Endothelial cell of umbilical vein (primary cell): ENCODE measurements around the gene TMEM200B. TPM values are rescaled to one million over a fixed set of nuclear protein-coding genes. Genes with fewer than 3 reads are reported as not detected.
A peak's percentile ranks its signal among the peaks of the same experiment; 100 is the strongest.

Experiments
- BruUV-seq: library from RNA; stranded (reverse); fragments of 400-500 nt; replicated peaks from 2 replicates; lab custom pipeline; 2021; lab: Mats Ljungman, UMichigan
- CTCF ChIA-PET: fragments of 300-600, 350-600 bp; sonication (Branson Sonifier 250); formaldehyde crosslinking; loops from one replicate; lab custom pipeline; 2021; ENCODE audit warnings: antibody characterized with exemption, inconsistent platforms; lab: Charles Lee
- POLR2A ChIA-PET: fragments of 300-600, 350-600 bp; sonication (Branson Sonifier 250); formaldehyde crosslinking; loops from one replicate; lab custom pipeline; 2021; ENCODE audit warnings: antibody characterized with exemption, inconsistent platforms; lab: Charles Lee
- DNase-seq: peaks from one replicate; pipeline ENCODE4 v3.0.0-alpha.2; 2011; ENCODE audit warnings: low read depth, low spot score
- FAIRE-seq: peaks from 2 replicates; lab custom pipeline; 2011; peaks lifted over from hg19 to GRCh38; lab: Jason Lieb, UNC
- H2AFZ ChIP-seq: 2 replicates; pipeline ENCODE4 v1.6.0; 2012; ENCODE audit warnings: low read depth, low read length, control low read depth, inconsistent platforms
- H3K27ac ChIP-seq: 2 replicates; pipeline ENCODE4 v1.5.1; 2011; ENCODE audit warnings: low read depth, mild to moderate bottlenecking, control low read depth, low read length, moderate library complexity; ENCODE audit not compliant: insufficient read depth
- H3K27me3 ChIP-seq, 2 experiments: 2 replicates each; pipeline versions ENCODE4 v1.6.0 to v1.6.1; 2011; ENCODE audit warnings: low read length in 2 of 2, mixed read lengths in 1 of 2; ENCODE audit not compliant: control insufficient read depth in 2 of 2, insufficient read depth in 2 of 2
- H3K36me3 ChIP-seq, 2 experiments: 2 replicates in 1 of 2; 3 replicates in 1 of 2; pipeline ENCODE4 v1.5.1; 2011; ENCODE audit warnings: low read length in 2 of 2, mild to moderate bottlenecking in 1 of 2, moderate library complexity in 1 of 2; ENCODE audit not compliant: control insufficient read depth in 2 of 2, insufficient read depth in 2 of 2; ENCODE audit errors: extremely low read depth in 1 of 2
- H3K4me1 ChIP-seq: 3 replicates; pipeline ENCODE4 v1.5.1; 2011; ENCODE audit warnings: mild to moderate bottlenecking, low read length; ENCODE audit not compliant: control insufficient read depth, insufficient read depth; ENCODE audit errors: extremely low read depth
- H3K4me2 ChIP-seq: 2 replicates; pipeline ENCODE4 v1.6.1; 2011; ENCODE audit warnings: low read length, control low read depth, mixed read lengths; ENCODE audit not compliant: insufficient read depth
- H3K4me3 ChIP-seq, 3 experiments: fragments of 200-600 bp in 1 of 3; sonication (generic), shearing (Covaris generic) in 1 of 3; replicated peaks in 1 of 3; 2 replicates each; pipeline ENCODE4 v1.5.1; 2011 to 2016; ENCODE audit warnings: control low read depth in 3 of 3, low read length in 3 of 3, mild to moderate bottlenecking in 2 of 3, inconsistent platforms in 1 of 3, low read depth in 1 of 3, moderate library complexity in 1 of 3; ENCODE audit not compliant: insufficient read depth in 1 of 3
- H3K79me2 ChIP-seq: 2 replicates; pipeline ENCODE4 v1.6.0; 2012; ENCODE audit warnings: low read length, inconsistent platforms; ENCODE audit not compliant: control insufficient read depth, insufficient read depth
- H3K9ac ChIP-seq: replicated peaks from 2 replicates; pipeline ENCODE3; 2011; ENCODE audit warnings: low read length, control low read depth; ENCODE audit not compliant: insufficient read depth; ENCODE audit errors: extremely low read depth
- H3K9me1 ChIP-seq: replicated peaks from 3 replicates; pipeline ENCODE4 v1.6.0; 2011; ENCODE audit warnings: mild to moderate bottlenecking, low read length; ENCODE audit not compliant: control insufficient read depth, insufficient read depth; ENCODE audit errors: extremely low read depth
- H3K9me3 ChIP-seq: replicated peaks from 2 replicates; pipeline ENCODE4 v1.5.1; 2012; ENCODE audit warnings: low read length, inconsistent platforms; ENCODE audit not compliant: control insufficient read depth, insufficient read depth
- H4K20me1 ChIP-seq: replicated peaks from 2 replicates; pipeline ENCODE3; 2011; ENCODE audit warnings: mild to moderate bottlenecking, low read length; ENCODE audit not compliant: control insufficient read depth, insufficient read depth; ENCODE audit errors: extremely low read depth
- EZH2 ChIP-seq: IDR thresholded peaks from 2 replicates; pipeline ENCODE4 v1.6.1; 2012; ENCODE audit warnings: borderline replicate concordance, low read depth, mild to moderate bottlenecking, moderate library complexity, low read length, inconsistent platforms; ENCODE audit not compliant: severe bottlenecking
- FOS ChIP-seq: IDR thresholded peaks from 2 replicates; pipeline ENCODE4 v1.6.1; 2011; ENCODE audit warnings: mild to moderate bottlenecking, low read length, moderate library complexity, borderline replicate concordance; ENCODE audit not compliant: insufficient read depth
- GATA2 ChIP-seq: IDR thresholded peaks from 2 replicates; pipeline ENCODE4 v1.7.0; 2011; ENCODE audit warnings: low read depth, mild to moderate bottlenecking, moderate library complexity, mixed read lengths, low read length; ENCODE audit not compliant: insufficient read length, insufficient read depth
- JUN ChIP-seq: IDR thresholded peaks from 2 replicates; pipeline ENCODE4 v1.6.1; 2011; ENCODE audit warnings: borderline replicate concordance, low read depth; ENCODE audit not compliant: insufficient read length, insufficient read depth
- MYC ChIP-seq: IDR thresholded peaks from one replicate; pipeline ENCODE4 v1.6.1; 2011; ENCODE audit warnings: mild to moderate bottlenecking, low read depth, low read length
- POLR2A ChIP-seq: IDR thresholded peaks from 2 replicates; pipeline ENCODE4 v1.6.1; 2012; ENCODE audit warnings: low read depth, mild to moderate bottlenecking, control low read depth, low read length
- POLR2AphosphoS5 ChIP-seq: IDR thresholded peaks from 2 replicates; pipeline ENCODE4 v1.6.1; 2012; ENCODE audit warnings: low read depth, mild to moderate bottlenecking, control low read depth, low read length, moderate library complexity; ENCODE audit not compliant: insufficient read depth
- dilution Hi-C: fragments of 300-500 bp; cut with MboI; formaldehyde crosslinking; loops from one replicate; pipeline ENCODE4 v1.15.0; 2019; ENCODE audit warnings: low sequenced_read_pairs; ENCODE audit not compliant: extremely low pct_ligation_motif_present
- intact Hi-C: fragments of 100-400 bp; cut with micrococcal nuclease; formaldehyde crosslinking; loops from one replicate; pipeline ENCODE4 v1.10.0; 2022
- polyA plus RNA-seq, 4 experiments: library from polyadenylated mRNA; depleted of rRNA in 3 of 4; stranded (reverse) in 3 of 4; unstranded in 1 of 4; fragments of >200 nt; gene quantifications; 2 replicates each; pipeline versions ENCODE4 v1.2.1 to v1.2.3, GENCODE V29; 2011 to 2012; ENCODE audit warnings: missing spikeins in 1 of 4
- total RNA-seq: library from RNA; stranded (reverse); gene quantifications from 2 replicates; pipeline ENCODE4 v1.2.3, GENCODE V29; 2021
- TF ChIP-seq, protein P1 (sequence below): IDR thresholded peaks from 2 replicates; pipeline ENCODE4 v1.6.1; 2011; ENCODE audit not compliant: insufficient read depth, insufficient read length

TMEM200B gene
- total and polyA plus RNA-seq, 2 donors (not counting 3 experiments of a cell fraction or from before 2014, with no cell fraction given), result 0.72 to 1.6 TPM

DNA sequence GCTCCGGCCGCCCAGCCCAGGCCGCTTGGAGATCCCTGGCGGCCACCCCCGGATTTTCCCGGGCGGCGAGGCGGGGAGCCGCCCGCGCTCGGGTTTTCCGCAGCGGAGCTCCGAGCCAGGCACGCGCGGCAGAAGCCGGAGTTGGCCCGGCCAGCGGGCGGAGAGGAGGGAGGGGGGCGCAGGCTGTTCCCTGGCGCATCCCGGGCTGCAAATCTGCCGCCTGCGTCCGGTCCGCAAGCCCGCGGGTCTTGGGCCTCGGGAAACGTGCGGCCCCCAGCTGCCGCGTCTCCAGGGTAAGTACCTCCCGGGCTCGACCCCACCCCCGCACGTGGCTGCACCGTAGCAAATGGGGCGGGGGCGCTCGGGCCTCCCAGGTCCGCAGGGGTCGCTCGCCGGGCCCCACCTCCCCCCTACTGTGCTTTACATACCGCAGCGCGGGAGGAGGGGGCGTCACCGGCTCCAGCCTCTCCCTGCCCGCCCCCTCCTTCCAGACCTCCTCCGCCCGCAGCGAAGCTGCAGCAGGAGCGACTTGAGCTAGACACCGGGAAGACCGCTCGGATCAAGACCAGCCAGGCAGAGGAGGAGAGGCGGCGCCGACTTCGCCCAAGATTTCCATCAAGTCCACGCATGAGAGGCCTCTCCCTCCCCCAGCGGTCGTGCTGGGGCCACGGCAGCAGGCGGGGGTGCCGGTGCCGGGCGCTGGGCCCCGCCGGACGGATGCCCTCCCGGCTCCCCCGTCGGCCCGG, 1.6 kb downstream of the TMEM200B start:
- DNase-seq (peak; percentile 22), FAIRE-seq (peak; percentile 24)
- H3K9me3 ChIP-seq, result no peaks in the 10 kb centered on the region
- peak overlapping the region; percentile 9 for H3K9ac ChIP-seq
- no peaks in the 10 kb centered on the region for H3K79me2 ChIP-seq
- BruUV-seq, result no TSS peak
- H3K4me1 ChIP-seq, result peaks cover 23% of the 10 kb centered on the region
- dilution Hi-C loops (no loop called here), intact Hi-C loops (loop anchor here (1.0 to 5.0 kb wide), 3 partner anchors 60 to 240 kb away; partner anchors contain the start of gene SRSF4)
- ChIA-PET POLR2A (no interaction called here), CTCF (interaction anchor here (1.0 to 2.6 kb wide), 10 partner anchors 10 to 245 kb away, joined by 3 to 17 read pairs (median 4); partner anchors contain the start of gene SRSF4)
- H4K20me1 ChIP-seq, result no peaks in the 10 kb centered on the region
- H3K4me2 ChIP-seq, result peak overlapping the region; percentile 44
- no peaks in the 10 kb centered on the region for H3K9me1 ChIP-seq
- no peak overlapping the region for H3K27ac ChIP-seq
- peak overlapping the region; percentile 85 for H2AFZ ChIP-seq
- H3K4me3 ChIP-seq, result peak overlapping the region; percentile 5 to 28 (median 18)
- H3K27me3 ChIP-seq, result peaks cover 0 to 14% of the 10 kb centered on the region in 2 experiments
- TF ChIP-seq EZH2 (peak; percentile 80), FOS (no peak), JUN (no peak), POLR2AphosphoS5 (no peak), POLR2A (no peak), GATA2 (no peak), MYC (no peak)
- TF ChIP-seq, protein P1, sequence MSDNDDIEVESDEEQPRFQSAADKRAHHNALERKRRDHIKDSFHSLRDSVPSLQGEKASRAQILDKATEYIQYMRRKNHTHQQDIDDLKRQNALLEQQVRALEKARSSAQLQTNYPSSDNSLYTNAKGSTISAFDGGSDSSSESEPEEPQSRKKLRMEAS, result no peak
- peaks cover 0 to 5% of the 10 kb centered on the region in 2 experiments for H3K36me3 ChIP-seq
